Measurements from ENCODE around the gene CNTRL.

DNA sequence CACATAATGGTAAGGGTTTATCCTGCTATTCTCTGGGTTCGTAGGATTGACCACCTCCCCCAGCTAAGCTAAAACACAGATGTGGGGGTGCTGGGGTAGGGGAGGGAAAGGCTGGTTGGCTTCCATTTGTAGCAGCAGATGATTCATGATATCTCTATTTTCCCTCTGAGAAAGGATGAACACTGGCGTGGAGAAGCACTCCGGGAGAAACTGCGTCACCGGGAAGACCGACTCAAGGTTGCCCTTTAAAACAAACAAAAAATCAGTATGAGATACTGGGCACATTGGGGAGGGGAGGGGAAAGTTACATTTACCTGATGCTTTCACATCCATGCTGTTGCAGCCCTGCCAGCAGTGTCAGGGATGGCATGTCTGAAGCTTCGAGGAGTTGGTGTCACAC, 98.7 kb downstream of the CNTRL start:
- TF ChIP-seq, protein P1, sequence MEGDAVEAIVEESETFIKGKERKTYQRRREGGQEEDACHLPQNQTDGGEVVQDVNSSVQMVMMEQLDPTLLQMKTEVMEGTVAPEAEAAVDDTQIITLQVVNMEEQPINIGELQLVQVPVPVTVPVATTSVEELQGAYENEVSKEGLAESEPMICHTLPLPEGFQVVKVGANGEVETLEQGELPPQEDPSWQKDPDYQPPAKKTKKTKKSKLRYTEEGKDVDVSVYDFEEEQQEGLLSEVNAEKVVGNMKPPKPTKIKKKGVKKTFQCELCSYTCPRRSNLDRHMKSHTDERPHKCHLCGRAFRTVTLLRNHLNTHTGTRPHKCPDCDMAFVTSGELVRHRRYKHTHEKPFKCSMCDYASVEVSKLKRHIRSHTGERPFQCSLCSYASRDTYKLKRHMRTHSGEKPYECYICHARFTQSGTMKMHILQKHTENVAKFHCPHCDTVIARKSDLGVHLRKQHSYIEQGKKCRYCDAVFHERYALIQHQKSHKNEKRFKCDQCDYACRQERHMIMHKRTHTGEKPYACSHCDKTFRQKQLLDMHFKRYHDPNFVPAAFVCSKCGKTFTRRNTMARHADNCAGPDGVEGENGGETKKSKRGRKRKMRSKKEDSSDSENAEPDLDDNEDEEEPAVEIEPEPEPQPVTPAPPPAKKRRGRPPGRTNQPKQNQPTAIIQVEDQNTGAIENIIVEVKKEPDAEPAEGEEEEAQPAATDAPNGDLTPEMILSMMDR (IDR thresholded peaks at IDR 0.05; ENCODE audit: poor library complexity) = no peak
- no peak for TF ChIP-seq EZH2phosphoT487 (IDR thresholded peaks at IDR 0.05; ENCODE audit: low read depth, severe bottlenecking, unreplicated experiment)

Data from hepatocyte (in vitro differentiated cells).